ENCODE measurements around the gene HK2.

HK2 gene

GRCh38 chr2:74938264-74938663 is 104.3 kb downstream of the HK2 start:
- no peak for DNase-seq

- no peak for DNase-seq
These were observed 106.2 kb downstream of the HK2 start for GRCh38 chr2:74939919-74940812.

- no peak for DNase-seq
These were observed 107.4 kb downstream of the HK2 start for GRCh38 chr2:74941284-74941683.

GRCh38 chr2:74942263-74942662 is 108.3 kb downstream of the HK2 start:
- no peak for DNase-seq

Data from fibroblast of skin of scalp (primary cell).